Right lobe of liver (tissue), 6 donors: ENCODE measurements around the gene CGB1. TPM values are rescaled to one million over a fixed set of nuclear protein-coding genes. Genes with fewer than 3 reads are reported as not detected.

ENCODE experiments used
- ATAC-seq, 4 donors: fragments of 200-7000 bp; cut with Tn5 transposase; one replicate each; pipeline ENCODE4 v1.9.1; 2020; ENCODE audit warnings: mild to moderate bottlenecking in 4 of 4, moderate library complexity in 4 of 4
- DNase-seq, 3 donors: peaks; one replicate each; pipeline ENCODE4 v3.0.0-alpha.2; 2020
- H3K27ac ChIP-seq, 3 donors: fragments of 200-600 bp; one replicate each; pipeline ENCODE4 v1.8.0; 2022
- H3K27me3 ChIP-seq, 2 donors: fragments of 200-600 bp; one replicate each; pipeline ENCODE4 v1.8.0; 2022
- H3K36me3 ChIP-seq, 4 donors: fragments of 200-600 bp; sonication (generic) in 1 of 4; one replicate each; pipeline versions ENCODE4 v1.5.1 to v1.8.0; 2017 to 2022; ENCODE audit warnings: control low read depth in 1 of 4
- H3K4me1 ChIP-seq, 4 donors: fragments of 200-600 bp; sonication (generic) in 1 of 4; one replicate each; pipeline versions ENCODE4 v1.5.1 to v1.8.0; 2017 to 2022; ENCODE audit warnings: control low read depth in 1 of 4
- H3K4me3 ChIP-seq, 3 donors: fragments of 200-600 bp; one replicate each; pipeline ENCODE4 v1.8.0; 2022
- H3K9me3 ChIP-seq, 4 donors: fragments of 200-600 bp; sonication (generic) in 1 of 4; one replicate each; pipeline versions ENCODE4 v1.5.1 to v1.8.0; 2017 to 2022; ENCODE audit warnings: control low read depth in 1 of 4
- POLR2A ChIP-seq: fragments of 450-650 bp; IDR thresholded peaks from one replicate; pipeline ENCODE4 v1.6.1; 2017; ENCODE audit warnings: antibody characterized with exemption, mild to moderate bottlenecking
- WGBS: methylation state at CpG from one replicate; pipeline ENCODE4 v1.1.6; 2018; ENCODE audit warnings: low coverage, low lambda C conversion rate; ENCODE audit not compliant: insufficient coverage; ENCODE audit errors: missing lambda C conversion rate; 5-methylcytosine and 5-hydroxymethylcytosine counted together
- intact Hi-C, 2 donors: fragments of 100-400 bp; cut with DNase I; formaldehyde crosslinking; loops; one replicate each; pipeline versions ENCODE4 v1.11.2 to v1.14.1; 2022
- microRNA-seq, 2 donors: library from miRNA; unstranded; fragments of <30 nt; microRNA quantifications; one replicate each; pipeline ENCODE4, GENCODE V29; 2019 to 2020
- small RNA-seq, 2 experiments: library from RNA; depleted of rRNA; stranded (forward); fragments of <200 nt; gene quantifications; one replicate each; pipeline ENCODE3, GENCODE V24; 2016
- total RNA-seq, 6 experiments: library from RNA; depleted of rRNA in 2 of 6; stranded (reverse); fragments of >200 nt in 2 of 6; fragmentation: NEBNext Ultra II Directional in 3 of 6; extraction: Animal tissue kit (Norgen Biotek cat#: 25700) in 3 of 6; gene quantifications; one replicate each; pipeline versions ENCODE4 v1.1.0 to v1.2.4, GENCODE V29; 2016 to 2023
- TF ChIP-seq, protein P1 (sequence below), 4 donors: fragments of 200-600 bp in 3 of 4; fragments of 450-650 bp in 1 of 4; IDR thresholded peaks; one replicate each; pipeline versions ENCODE4 v1.5.1 to v1.8.0; 2016 to 2022; ENCODE audit warnings: antibody characterized with exemption in 4 of 4, mild to moderate bottlenecking in 2 of 4
- donor health status: DM: no; HTN: yes; CAD: no.
- donor health status: DM: no; HTN: no; CAD: no.
- donor health status: DM: no; HTN: no; CAD: no.
- donor health status: DM: no; HTN: yes; CAD: no.
- donor health status: DM: no; HTN: yes; CAD: no.

Gene CGB1
- total RNA-seq, 6 experiments from 2014 or later, result not detected

DNA sequence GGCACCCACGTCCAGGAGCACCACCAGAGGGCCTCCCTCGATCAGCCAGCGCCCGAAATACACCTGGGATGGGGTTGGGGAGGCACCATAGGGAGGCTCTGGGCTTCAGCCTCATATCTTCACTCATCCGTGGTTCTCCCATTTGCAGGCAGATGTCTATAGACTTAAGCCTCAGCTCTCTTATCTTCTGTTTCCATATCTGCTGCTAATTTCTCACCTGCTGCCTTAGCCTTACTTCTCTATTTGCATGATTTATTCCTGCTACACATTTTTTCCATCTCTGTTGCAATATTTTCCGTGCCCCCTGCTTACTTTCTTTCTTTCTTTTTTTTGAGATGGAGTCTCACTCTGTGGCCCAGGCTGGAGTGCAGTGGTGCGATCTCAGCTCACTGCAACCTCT lies 49.4 kb downstream of the CGB1 start:
- no peak for ATAC-seq
- Histone ChIP-seq H3K4me3 (no peak overlapping the region), H3K27ac (no peak overlapping the region), H3K9me3 (no peaks in the 10 kb centered on the region), H3K27me3 (no peaks in the 10 kb centered on the region), H3K4me1 (peaks cover 0 to 13% (median 5%) of the 10 kb centered on the region in 4 donors), H3K36me3 (peaks cover 0 to 41% (median 5%) of the 10 kb centered on the region in 4 donors)
- DNase-seq, result no peak
- TF ChIP-seq, protein P1, sequence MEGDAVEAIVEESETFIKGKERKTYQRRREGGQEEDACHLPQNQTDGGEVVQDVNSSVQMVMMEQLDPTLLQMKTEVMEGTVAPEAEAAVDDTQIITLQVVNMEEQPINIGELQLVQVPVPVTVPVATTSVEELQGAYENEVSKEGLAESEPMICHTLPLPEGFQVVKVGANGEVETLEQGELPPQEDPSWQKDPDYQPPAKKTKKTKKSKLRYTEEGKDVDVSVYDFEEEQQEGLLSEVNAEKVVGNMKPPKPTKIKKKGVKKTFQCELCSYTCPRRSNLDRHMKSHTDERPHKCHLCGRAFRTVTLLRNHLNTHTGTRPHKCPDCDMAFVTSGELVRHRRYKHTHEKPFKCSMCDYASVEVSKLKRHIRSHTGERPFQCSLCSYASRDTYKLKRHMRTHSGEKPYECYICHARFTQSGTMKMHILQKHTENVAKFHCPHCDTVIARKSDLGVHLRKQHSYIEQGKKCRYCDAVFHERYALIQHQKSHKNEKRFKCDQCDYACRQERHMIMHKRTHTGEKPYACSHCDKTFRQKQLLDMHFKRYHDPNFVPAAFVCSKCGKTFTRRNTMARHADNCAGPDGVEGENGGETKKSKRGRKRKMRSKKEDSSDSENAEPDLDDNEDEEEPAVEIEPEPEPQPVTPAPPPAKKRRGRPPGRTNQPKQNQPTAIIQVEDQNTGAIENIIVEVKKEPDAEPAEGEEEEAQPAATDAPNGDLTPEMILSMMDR (IDR thresholded peaks at IDR 0.05), result no peak
- TF ChIP-seq POLR2A, result no peak
- 88% methylated on average over 3 of the region's 7 CpGs for WGBS
- intact Hi-C loops, result no loop called here

- WGBS, result 100% methylated on average over 2 of the region's 3 CpGs
- no peak for TF ChIP-seq POLR2A
- TF ChIP-seq, protein P1 (IDR thresholded peaks at IDR 0.05), result no peak
- intact Hi-C loops, result no loop called here
- DNase-seq (no peak), ATAC-seq (no peak)
- Histone ChIP-seq H3K27me3 (no peaks in the 10 kb centered on the region), H3K4me3 (no peak overlapping the region), H3K27ac (no peak overlapping the region), H3K36me3 (peaks cover 0 to 52% (median 5%) of the 10 kb centered on the region in 4 donors), H3K9me3 (no peaks in the 10 kb centered on the region), H3K4me1 (peaks cover 0 to 4% (median 0%) of the 10 kb centered on the region in 4 donors)
Measured at GRCh38 chr19:48986211-48986610, 50.5 kb downstream of the CGB1 start.

DNA sequence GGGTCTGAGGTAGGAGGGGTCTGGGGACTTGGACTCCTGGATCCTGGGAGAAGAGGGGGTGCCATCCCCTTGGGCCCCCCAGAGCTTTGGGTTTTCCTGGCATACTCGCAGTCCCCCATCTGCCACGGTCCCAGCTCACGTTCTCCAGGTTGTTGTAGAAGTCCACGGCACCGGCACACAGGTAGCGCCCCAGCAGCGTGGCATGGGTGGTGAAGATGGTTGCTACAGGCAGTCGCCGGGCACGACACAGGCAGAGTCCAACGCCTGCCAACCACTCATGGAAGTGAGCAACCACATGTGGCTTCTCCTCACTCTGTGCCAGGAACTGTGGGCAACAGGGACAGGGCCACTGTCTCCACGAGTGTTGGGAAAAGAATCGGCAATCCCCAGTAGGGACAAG lies 51.0 kb downstream of the CGB1 start:
- peaks cover 0 to 4% (median 0%) of the 10 kb centered on the region in 4 donors for H3K4me1 ChIP-seq
- peaks cover 0 to 52% (median 5%) of the 10 kb centered on the region in 4 donors for H3K36me3 ChIP-seq
- ATAC-seq (peak in 1 of 4 donors; percentile 5), DNase-seq (no peak)
- intact Hi-C loops, result no loop called here
- H3K27me3 ChIP-seq, result no peaks in the 10 kb centered on the region
- no CpG with 5 or more reads among the region's 13 CpGs for WGBS
- H3K27ac ChIP-seq, result no peak overlapping the region
- no peaks in the 10 kb centered on the region for H3K9me3 ChIP-seq
- H3K4me3 ChIP-seq, result no peak overlapping the region
- TF ChIP-seq, protein P1 (IDR thresholded peaks at IDR 0.05), result no peak
- no peak for TF ChIP-seq POLR2A

Small RNA genes within 50 kb of the gene (microRNA-seq; reads per million reads assigned to microRNA genes)
- gene MIR6798, result 0 reads per million in 2 donors

Small RNA genes within 50 kb of the gene (small RNA-seq; reads per million reads assigned to genes)
- gene MIR6798, result 0 to 0.10 reads per million in 2 experiments
- gene RN7SL708P, result 0 reads per million in 2 experiments

Other genes with a start within 250 kb of the CGB1 start
- gene BCAT2, start 225.9 kb downstream of the CGB1 start, total RNA-seq, result 10 to 100 TPM in 4 of 6 experiments, 1 to 10 TPM in 2; 8.9 to 48.3 (median 12.5) TPM
- 10 to 100 TPM in 4 of 6 experiments, 1 to 10 TPM in 2; 3.5 to 78.0 (median 15.7) TPM for gene HSD17B14, start 200.4 kb downstream of the CGB1 start, total RNA-seq
- 10 to 100 TPM in 4 of 6 experiments, 1 to 10 TPM in 2; 5.7 to 25.6 (median 12.0) TPM for gene PLEKHA4, start 168.3 kb downstream of the CGB1 start, total RNA-seq
- 10 to 100 TPM in 4 of 6 experiments, 1 to 10 TPM in 2; 4.5 to 25.6 (median 12.2) TPM for gene PPP1R15A, start 164.5 kb downstream of the CGB1 start, total RNA-seq
- gene TULP2, start 138.2 kb downstream of the CGB1 start, total RNA-seq, result not detected
- gene NUCB1, start 136.6 kb downstream of the CGB1 start, total RNA-seq, result 100 to 1,000 TPM; 306 to 376 (median 349) TPM
- gene DHDH, start 103.2 kb downstream of the CGB1 start, total RNA-seq, result under 1 TPM in 1 of 6 experiments, not detected in 5; 0.29 TPM
- gene BAX, start 82.0 kb downstream of the CGB1 start, total RNA-seq, result 10 to 100 TPM; 15.9 to 54.1 (median 30.8) TPM
- over 10,000 TPM in 3 of 6 experiments, 1,000 to 10,000 TPM in 3; 5,005 to 19,229 (median 10,447) TPM for gene FTL, start 71.6 kb downstream of the CGB1 start, total RNA-seq
- gene GYS1, start 43.6 kb downstream of the CGB1 start, total RNA-seq, result 10 to 100 TPM in 2 of 6 experiments, 1 to 10 TPM in 4; 4.7 to 12.5 (median 8.9) TPM
- gene RUVBL2, start 43.0 kb downstream of the CGB1 start, total RNA-seq, result 10 to 100 TPM; 22.8 to 66.7 (median 32.3) TPM
- not detected for gene LHB, start 19.8 kb downstream of the CGB1 start, total RNA-seq
- not detected for gene CGB3, start 12.6 kb downstream of the CGB1 start, total RNA-seq
- gene CGB2, start 5.0 kb downstream of the CGB1 start, total RNA-seq, result not detected
- gene CGB5, start 7.0 kb upstream of the CGB1 start, total RNA-seq, result not detected
- gene CGB8, start 12.2 kb upstream of the CGB1 start, total RNA-seq, result not detected
- gene CGB7, start 20.9 kb upstream of the CGB1 start, total RNA-seq, result not detected
- not detected for gene NTF4, start 27.9 kb upstream of the CGB1 start, total RNA-seq
- gene KCNA7, start 35.8 kb upstream of the CGB1 start, total RNA-seq, result not detected
- gene SNRNP70, start 48.6 kb upstream of the CGB1 start, total RNA-seq, result 100 to 1,000 TPM in 5 of 6 experiments, 10 to 100 TPM in 1; 80.8 to 187 (median 123) TPM
- 1 to 10 TPM; 1.5 to 4.3 (median 2.4) TPM for gene LIN7B, start 77.5 kb upstream of the CGB1 start, total RNA-seq
- 1 to 10 TPM in 5 of 6 experiments, under 1 TPM in 1; 0.73 to 8.1 (median 1.5) TPM for gene C19orf73, start 82.2 kb upstream of the CGB1 start, total RNA-seq
- gene PPFIA3, start 82.6 kb upstream of the CGB1 start, total RNA-seq, result 1 to 10 TPM; 1.8 to 6.6 (median 3.1) TPM
- gene HRC, start 118.5 kb upstream of the CGB1 start, total RNA-seq, result under 1 TPM in 4 of 6 experiments, not detected in 2; 0.18 to 0.68 (median 0.19) TPM
- gene TRPM4, start 120.9 kb upstream of the CGB1 start, total RNA-seq, result 10 to 100 TPM in 5 of 6 experiments, 1 to 10 TPM in 1; 9.2 to 31.1 (median 14.3) TPM